Activated CD8-positive, alpha-beta T cell treated with anti-CD3 and anti-CD28 coated beads for 36 hours (primary cell): Measurements from ENCODE around the gene PIM1. TPM values are rescaled to one million over a fixed set of nuclear protein-coding genes. Genes with fewer than 3 reads are reported as not detected.

Experiments
- ATAC-seq: fragments of 200-7000 bp; cut with Tn5 transposase; one replicate; pipeline ENCODE4 v1.10.0; 2021; ENCODE audit warnings: mild to moderate bottlenecking, moderate library complexity
- CTCF ChIA-PET: fragments of 350-600 bp; sonication (Branson Sonifier 250); formaldehyde crosslinking; loops from one replicate; lab custom pipeline; 2021; ENCODE audit warnings: antibody characterized with exemption; lab: Charles Lee
- POLR2A ChIA-PET: fragments of 350-600 bp; sonication (Branson Sonifier 250); formaldehyde crosslinking; loops from one replicate; lab custom pipeline; 2021; ENCODE audit warnings: antibody characterized with exemption; lab: Charles Lee
- DNase-seq: peaks from one replicate; pipeline ENCODE4 v3.0.0-alpha.2; 2020
- H3K27ac Mint-ChIP-seq: one replicate; pipeline ENCODE4 v1.8.0; 2021; ENCODE audit warnings: mild to moderate bottlenecking, mixed read lengths
- H3K27me3 Mint-ChIP-seq: one replicate; pipeline ENCODE4 v1.8.0; 2021; ENCODE audit warnings: mixed read lengths
- H3K36me3 Mint-ChIP-seq: one replicate; pipeline ENCODE4 v1.8.0; 2021; ENCODE audit warnings: low read depth, mixed read lengths
- H3K4me1 Mint-ChIP-seq: one replicate; pipeline ENCODE4 v1.8.0; 2021; ENCODE audit warnings: low read depth, mixed read lengths
- H3K4me3 Mint-ChIP-seq: one replicate; pipeline ENCODE4 v1.8.0; 2021; ENCODE audit warnings: mild to moderate bottlenecking, moderate library complexity, mixed read lengths
- H3K9me3 Mint-ChIP-seq: one replicate; pipeline ENCODE4 v1.8.0; 2021; ENCODE audit warnings: mixed read lengths
- intact Hi-C: fragments of 100-400 bp; cut with micrococcal nuclease; formaldehyde crosslinking; loops from one replicate; pipeline ENCODE4 v1.10.0; 2022
- total RNA-seq, 2 experiments: library from RNA; stranded (reverse); gene quantifications; one replicate each; pipeline ENCODE4 v1.2.3, GENCODE V29; 2021
- TF ChIP-seq, protein P1 (sequence below): fragments of 200-600 bp; IDR thresholded peaks from one replicate; pipeline ENCODE4 v1.8.0; 2022; ENCODE audit warnings: antibody characterized with exemption, mild to moderate bottlenecking

The PIM1 gene
- total RNA-seq, 2 experiments from 2014 or later, result 293 to 305 TPM

DNA sequence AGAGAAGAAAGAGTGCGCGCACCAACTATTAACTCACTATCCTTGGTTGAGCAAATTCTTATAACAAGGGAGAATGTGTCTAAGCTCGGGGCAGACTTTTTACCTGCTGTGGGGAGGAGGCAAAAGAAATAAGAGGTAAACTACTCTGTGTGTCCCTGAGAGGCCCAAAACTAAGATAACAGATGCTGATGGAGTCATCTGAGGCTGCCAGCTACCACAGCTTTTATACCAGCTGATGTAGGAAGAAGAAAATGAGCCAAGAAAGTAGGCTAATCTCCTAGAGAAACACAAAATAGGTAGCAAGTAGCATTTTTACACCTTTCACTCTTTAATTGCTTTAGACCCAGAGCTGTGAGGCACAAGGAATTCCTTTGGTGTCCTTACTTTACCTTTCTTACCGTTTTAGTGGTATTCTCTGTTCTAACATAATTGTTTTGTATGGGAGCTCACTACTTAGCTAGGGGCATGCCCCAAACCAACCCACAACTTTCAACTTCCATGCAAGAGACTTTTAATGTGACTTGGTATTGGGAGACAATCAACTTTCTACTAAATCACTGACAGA lies 27.8 kb upstream of the PIM1 start:
- TF ChIP-seq, protein P1, sequence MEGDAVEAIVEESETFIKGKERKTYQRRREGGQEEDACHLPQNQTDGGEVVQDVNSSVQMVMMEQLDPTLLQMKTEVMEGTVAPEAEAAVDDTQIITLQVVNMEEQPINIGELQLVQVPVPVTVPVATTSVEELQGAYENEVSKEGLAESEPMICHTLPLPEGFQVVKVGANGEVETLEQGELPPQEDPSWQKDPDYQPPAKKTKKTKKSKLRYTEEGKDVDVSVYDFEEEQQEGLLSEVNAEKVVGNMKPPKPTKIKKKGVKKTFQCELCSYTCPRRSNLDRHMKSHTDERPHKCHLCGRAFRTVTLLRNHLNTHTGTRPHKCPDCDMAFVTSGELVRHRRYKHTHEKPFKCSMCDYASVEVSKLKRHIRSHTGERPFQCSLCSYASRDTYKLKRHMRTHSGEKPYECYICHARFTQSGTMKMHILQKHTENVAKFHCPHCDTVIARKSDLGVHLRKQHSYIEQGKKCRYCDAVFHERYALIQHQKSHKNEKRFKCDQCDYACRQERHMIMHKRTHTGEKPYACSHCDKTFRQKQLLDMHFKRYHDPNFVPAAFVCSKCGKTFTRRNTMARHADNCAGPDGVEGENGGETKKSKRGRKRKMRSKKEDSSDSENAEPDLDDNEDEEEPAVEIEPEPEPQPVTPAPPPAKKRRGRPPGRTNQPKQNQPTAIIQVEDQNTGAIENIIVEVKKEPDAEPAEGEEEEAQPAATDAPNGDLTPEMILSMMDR, result no peak
- Mint-ChIP-seq H3K27ac (no peak overlapping the region), H3K36me3 (no peaks in the 10 kb centered on the region), H3K4me3 (no peak overlapping the region), H3K9me3 (no peaks in the 10 kb centered on the region), H3K27me3 (no peaks in the 10 kb centered on the region), H3K4me1 (peaks cover 24% of the 10 kb centered on the region)
- ATAC-seq (no peak), DNase-seq (no peak)
- POLR2A ChIA-PET, result interaction anchor here (0.7 kb wide), 1 partner anchor 30 kb away, joined by 3 read pairs; no protein-coding TSS in a partner anchor
- CTCF ChIA-PET, result interaction anchor here (0.7 to 1.4 kb wide), 3 partner anchors 11 to 68 kb away, joined by 3 to 4 read pairs (median 3); no protein-coding TSS in a partner anchor
- intact Hi-C loops, result no loop called here

DNA sequence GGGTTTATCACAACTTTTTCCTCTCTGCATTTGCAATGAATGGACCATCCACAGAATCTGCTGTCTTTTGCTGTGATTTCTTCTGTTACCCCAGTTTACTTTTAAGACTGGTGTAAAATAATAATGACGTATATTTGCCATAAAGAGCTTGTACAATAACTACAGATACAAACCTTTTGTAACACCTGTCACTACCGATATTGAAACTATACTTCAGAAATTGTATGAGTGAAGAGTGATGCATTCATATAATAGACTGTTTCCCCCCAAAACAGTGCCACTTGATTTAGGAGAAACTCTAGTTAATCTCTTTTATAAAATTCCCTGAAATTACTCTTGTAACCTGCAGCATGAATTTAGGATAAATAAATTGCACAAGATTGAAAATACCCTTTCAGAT lies 26.4 kb upstream of the PIM1 start:
- Mint-ChIP-seq H3K36me3 (no peaks in the 10 kb centered on the region), H3K9me3 (no peaks in the 10 kb centered on the region), H3K4me3 (no peak overlapping the region), H3K27ac (no peak overlapping the region), H3K4me1 (peaks cover 13% of the 10 kb centered on the region), H3K27me3 (no peaks in the 10 kb centered on the region)
- intact Hi-C loops, result no loop called here
- CTCF ChIA-PET, result interaction anchor here (1.1 to 1.6 kb wide), 4 partner anchors 67 to 126 kb away, joined by 3 to 4 read pairs (median 3); no protein-coding TSS in a partner anchor
- DNase-seq, result no peak
- POLR2A ChIA-PET, result interaction anchor here (1.0 kb wide), 1 partner anchor 26 kb away, joined by 3 read pairs; no protein-coding TSS in a partner anchor
- TF ChIP-seq, protein P1, result no peak
- no peak for ATAC-seq

DNA sequence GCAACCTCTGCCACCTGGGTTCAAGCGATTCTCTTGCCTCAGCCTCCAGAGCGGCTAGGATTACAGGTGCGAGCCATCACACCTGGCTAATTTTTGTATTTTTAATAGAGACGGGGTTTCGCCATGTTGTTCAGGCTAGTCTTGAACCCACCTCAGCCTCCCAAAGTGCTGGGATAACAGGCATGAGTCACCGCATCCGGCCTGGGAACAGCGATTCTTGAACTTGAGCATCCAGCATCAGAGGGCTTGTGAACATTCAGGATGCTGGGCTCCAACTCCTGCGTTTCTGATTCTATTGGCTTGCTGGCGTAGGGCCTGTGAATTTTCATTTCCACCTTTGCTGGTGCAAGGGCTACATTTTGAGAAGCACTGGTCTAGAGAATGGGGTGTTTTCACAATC lies 24.5 kb upstream of the PIM1 start:
- CTCF ChIA-PET, result no interaction called here
- POLR2A ChIA-PET, result no interaction called here

DNA sequence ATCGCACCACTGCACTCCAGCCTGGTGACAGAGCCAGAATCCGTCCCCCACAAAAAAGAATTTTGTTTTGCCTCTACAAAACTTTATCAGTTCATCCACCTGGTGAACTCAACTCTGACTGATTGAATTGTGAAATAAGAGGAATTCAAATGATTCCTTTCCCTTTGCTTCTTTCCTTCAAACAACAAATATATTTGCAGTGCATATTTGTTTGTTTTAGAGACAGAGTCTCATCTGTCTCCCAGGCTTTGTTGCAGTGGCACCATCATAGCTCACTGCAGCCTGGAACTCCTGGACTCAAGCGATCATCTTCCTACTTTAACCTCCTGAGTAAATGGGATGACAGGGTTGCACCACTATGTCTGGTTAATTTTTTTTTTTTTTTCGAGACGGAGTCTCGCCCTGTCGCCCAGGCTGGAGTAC lies 23.2 kb upstream of the PIM1 start:
- TF ChIP-seq, protein P1, result no peak
- CTCF ChIA-PET, result no interaction called here
- ATAC-seq (no peak), DNase-seq (no peak)
- Mint-ChIP-seq H3K4me3 (no peak overlapping the region), H3K36me3 (no peaks in the 10 kb centered on the region), H3K27me3 (no peaks in the 10 kb centered on the region), H3K27ac (no peak overlapping the region), H3K9me3 (no peaks in the 10 kb centered on the region), H3K4me1 (peaks cover 23% of the 10 kb centered on the region)
- POLR2A ChIA-PET, result no interaction called here
- intact Hi-C loops, result no loop called here

More for the DNA sequence above, 24.5 kb upstream of the PIM1 start:
- TF ChIP-seq, protein P1, result no peak
- H3K4me1 Mint-ChIP-seq, result peaks cover 20% of the 10 kb centered on the region
- H3K4me3 Mint-ChIP-seq, result no peak overlapping the region
- ATAC-seq (no peak), DNase-seq (no peak)
- H3K27ac Mint-ChIP-seq, result no peak overlapping the region
- H3K27me3 Mint-ChIP-seq, result no peaks in the 10 kb centered on the region
- H3K36me3 Mint-ChIP-seq, result no peaks in the 10 kb centered on the region
- intact Hi-C loops, result no loop called here
- H3K9me3 Mint-ChIP-seq, result no peaks in the 10 kb centered on the region

DNA sequence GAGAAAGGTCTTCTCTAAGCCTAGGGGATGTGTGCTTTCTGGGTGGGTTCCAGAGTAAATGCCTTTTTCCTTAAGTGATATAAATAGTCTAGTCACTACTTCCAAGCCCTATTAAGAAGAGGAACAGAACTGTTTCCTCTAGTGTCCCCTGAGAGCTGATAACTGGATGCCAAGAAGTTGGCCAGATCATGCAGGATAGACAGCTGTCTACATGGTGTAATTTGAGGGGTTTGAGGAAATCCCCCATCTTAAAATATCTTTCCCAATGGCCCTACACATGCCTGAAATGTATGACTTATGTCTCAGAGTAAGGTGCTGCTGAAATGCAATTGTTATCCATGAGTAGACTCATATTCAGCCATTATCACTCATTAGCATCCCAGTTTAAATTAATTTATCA lies 20.2 kb upstream of the PIM1 start:
- Mint-ChIP-seq H3K4me3 (no peak overlapping the region), H3K4me1 (peaks cover 14% of the 10 kb centered on the region), H3K36me3 (no peaks in the 10 kb centered on the region), H3K27me3 (no peaks in the 10 kb centered on the region), H3K27ac (no peak overlapping the region), H3K9me3 (no peaks in the 10 kb centered on the region)
- ChIA-PET CTCF (interaction anchor here (0.6 to 1.5 kb wide), 2 partner anchors 11 to 14 kb away, joined by 3 read pairs; no protein-coding TSS in a partner anchor), POLR2A (interaction anchor here (0.8 kb wide), 1 partner anchor 99 kb away, joined by 3 read pairs; no protein-coding TSS in a partner anchor)
- DNase-seq, result no peak
- TF ChIP-seq, protein P1, result no peak
- ATAC-seq, result no peak
- intact Hi-C loops, result no loop called here
